ENCODE data around the gene ATP8A2.

GRCh38 chr13:25864116-25864515 lies 492.3 kb downstream of the ATP8A2 start:
- TF ChIP-seq, protein P1, sequence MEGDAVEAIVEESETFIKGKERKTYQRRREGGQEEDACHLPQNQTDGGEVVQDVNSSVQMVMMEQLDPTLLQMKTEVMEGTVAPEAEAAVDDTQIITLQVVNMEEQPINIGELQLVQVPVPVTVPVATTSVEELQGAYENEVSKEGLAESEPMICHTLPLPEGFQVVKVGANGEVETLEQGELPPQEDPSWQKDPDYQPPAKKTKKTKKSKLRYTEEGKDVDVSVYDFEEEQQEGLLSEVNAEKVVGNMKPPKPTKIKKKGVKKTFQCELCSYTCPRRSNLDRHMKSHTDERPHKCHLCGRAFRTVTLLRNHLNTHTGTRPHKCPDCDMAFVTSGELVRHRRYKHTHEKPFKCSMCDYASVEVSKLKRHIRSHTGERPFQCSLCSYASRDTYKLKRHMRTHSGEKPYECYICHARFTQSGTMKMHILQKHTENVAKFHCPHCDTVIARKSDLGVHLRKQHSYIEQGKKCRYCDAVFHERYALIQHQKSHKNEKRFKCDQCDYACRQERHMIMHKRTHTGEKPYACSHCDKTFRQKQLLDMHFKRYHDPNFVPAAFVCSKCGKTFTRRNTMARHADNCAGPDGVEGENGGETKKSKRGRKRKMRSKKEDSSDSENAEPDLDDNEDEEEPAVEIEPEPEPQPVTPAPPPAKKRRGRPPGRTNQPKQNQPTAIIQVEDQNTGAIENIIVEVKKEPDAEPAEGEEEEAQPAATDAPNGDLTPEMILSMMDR (conservative IDR thresholded peaks at IDR 0.05): no peak
- no peak for TF ChIP-seq EZH2 (IDR thresholded peaks at IDR 0.05; ENCODE audit: low read depth)
